Activated T-cell treated with anti-CD3 and anti-CD28 coated beads for 1 hour (primary cell): Measurements from ENCODE around the gene CHST12.
A peak's percentile ranks its signal among the peaks of the same experiment; 100 is the strongest.
"Not testable (repeated sequence)": the region's sequence is repeated elsewhere in the genome, so short reads cannot be mapped to it uniquely, and the experiment has no call there.

Source experiments
- DNase-seq: peaks from one replicate; pipeline ENCODE4 v3.0.0-alpha.2; 2020; ENCODE audit warnings: low read depth

Gene CHST12

GRCh38 chr7:2435146-2435545, 31.7 kb downstream of the CHST12 start:
- DNase-seq = no peak

- no peak for DNase-seq
Observed at GRCh38 chr7:2436341-2437104, 33.1 kb downstream of the CHST12 start.

GRCh38 chr7:2437136-2437535, 33.7 kb downstream of the CHST12 start:
- no peak for DNase-seq

- no peak for DNase-seq
Observed at GRCh38 chr7:2437537-2438148, 34.2 kb downstream of the CHST12 start.

- no peak for DNase-seq
Observed at GRCh38 chr7:2438186-2438585, 34.8 kb downstream of the CHST12 start.

- DNase-seq = no peak
Observed at GRCh38 chr7:2438775-2439174, 35.4 kb downstream of the CHST12 start.

- DNase-seq = no peak
Observed at GRCh38 chr7:2440608-2441245, 37.3 kb downstream of the CHST12 start.

- no peak for DNase-seq
Observed at GRCh38 chr7:2441430-2442058, 38.1 kb downstream of the CHST12 start.

- no peak for DNase-seq
Observed at GRCh38 chr7:2443491-2443890, 40.1 kb downstream of the CHST12 start.

GRCh38 chr7:2444476-2444875, 41.1 kb downstream of the CHST12 start:
- DNase-seq = no peak

- no peak for DNase-seq
Observed at GRCh38 chr7:2445047-2445446, 41.6 kb downstream of the CHST12 start.

- no peak for DNase-seq
Observed at GRCh38 chr7:2445898-2446555, 42.6 kb downstream of the CHST12 start.

GRCh38 chr7:2446676-2447075, 43.3 kb downstream of the CHST12 start:
- no peak for DNase-seq

- DNase-seq = no peak
Observed at GRCh38 chr7:2450198-2451107, 47.0 kb downstream of the CHST12 start.

GRCh38 chr7:2451171-2452073, 48.0 kb downstream of the CHST12 start:
- peak; percentile 76 for DNase-seq

- no peak for DNase-seq
Observed at GRCh38 chr7:2452074-2452507, 48.7 kb downstream of the CHST12 start.

GRCh38 chr7:2452643-2453270, 49.3 kb downstream of the CHST12 start:
- DNase-seq = no peak

- DNase-seq = not testable (repeated sequence)
Observed at GRCh38 chr7:2453849-2454248, 50.4 kb downstream of the CHST12 start.

- no peak for DNase-seq
Observed at GRCh38 chr7:2459674-2460073, 56.3 kb downstream of the CHST12 start.

- DNase-seq = no peak
Observed at GRCh38 chr7:2460188-2460587, 56.8 kb downstream of the CHST12 start.
